GM12878 (cell line): ENCODE results near the gene SSB. TPM values are rescaled to one million over a fixed set of nuclear protein-coding genes. Genes with fewer than 3 reads are reported as not detected.

Experiments used
- ATAC-seq: fragments of 200-7000 bp; cut with Tn5 transposase; 3 replicates; pipeline ENCODE4 v1.9.1; 2020; ENCODE audit warnings: mild to moderate bottlenecking, moderate library complexity
- BruUV-seq: library from RNA; stranded (reverse); fragments of 400-500 nt; replicated peaks from 2 replicates; lab custom pipeline; 2021; lab: Mats Ljungman, UMichigan
- CTCF ChIA-PET: fragments of 300-600 bp; sonication (Branson Sonifier 250); formaldehyde crosslinking; extraction: SDS; loops from one replicate; lab custom pipeline; 2021; ENCODE audit warnings: inconsistent platforms; lab: Yijun Ruan, JAX
- POLR2A ChIA-PET: fragments of 350-600 bp; formaldehyde crosslinking; extraction: SDS; loops from one replicate; lab custom pipeline; 2021; ENCODE audit warnings: inconsistent platforms; lab: Charles Lee
- RAD21 ChIA-PET: fragments of 300-600 bp; sonication (Branson Sonifier 250); formaldehyde crosslinking; loops from one replicate; lab custom pipeline; 2023; ENCODE audit warnings: antibody characterized with exemption; ENCODE audit not compliant: unreplicated experiment; lab: Charles Lee
- SMC1A ChIA-PET: fragments of 300-600 bp; sonication (Branson Sonifier 250); formaldehyde crosslinking; loops from one replicate; lab custom pipeline; 2023; ENCODE audit not compliant: unreplicated experiment, uncharacterized antibody; lab: Charles Lee
- DNase-seq: peaks from one replicate; pipeline ENCODE4 v3.0.0-alpha.2; 2011; ENCODE audit warnings: low read depth, low spot score
- FAIRE-seq: peaks from 3 replicates; lab custom pipeline; 2011; peaks lifted over from hg19 to GRCh38; lab: Jason Lieb, UNC
- H2AFZ ChIP-seq: 2 replicates; pipeline ENCODE4 v1.6.0; 2011; ENCODE audit warnings: low read depth, low read length, control low read depth; ENCODE audit not compliant: control insufficient read depth
- H3K27ac ChIP-seq: 2 replicates; pipeline ENCODE4 v1.5.1; 2011; ENCODE audit warnings: control low read depth; ENCODE audit not compliant: control insufficient read depth, insufficient read depth
- H3K27me3 ChIP-seq, 2 experiments: replicated peaks in 1 of 2; 2 replicates each; pipeline versions ENCODE4 v1.6.0 to v1.6.1; 2011; ENCODE audit warnings: low read length in 1 of 2; ENCODE audit not compliant: control insufficient read depth in 2 of 2, insufficient read depth in 2 of 2
- H3K36me3 ChIP-seq, 2 experiments: 2 replicates each; pipeline ENCODE4 v1.5.1; 2011; ENCODE audit warnings: low read length in 1 of 2; ENCODE audit not compliant: control insufficient read depth in 2 of 2, insufficient read depth in 2 of 2
- H3K4me1 ChIP-seq: 2 replicates; pipeline ENCODE4 v1.6.1; 2011; ENCODE audit warnings: mild to moderate bottlenecking, low read length, moderate library complexity, mixed read lengths; ENCODE audit not compliant: control insufficient read depth, insufficient read depth
- H3K4me2 ChIP-seq: 2 replicates; pipeline ENCODE4 v1.6.0; 2011; ENCODE audit warnings: control low read depth; ENCODE audit not compliant: control insufficient read depth, insufficient read depth
- H3K4me3 ChIP-seq: fragments of 200-600 bp; sonication (generic); 2 replicates; pipeline ENCODE4 v1.5.1; 2016
- H3K79me2 ChIP-seq: 2 replicates; pipeline ENCODE4 v1.6.0; 2011; ENCODE audit warnings: low read length; ENCODE audit not compliant: control insufficient read depth, insufficient read depth
- H3K9ac ChIP-seq: 2 replicates; pipeline ENCODE4 v1.8.0; 2011; ENCODE audit warnings: low read length, control low read depth, mixed read lengths; ENCODE audit not compliant: control insufficient read depth, insufficient read depth
- H3K9me3 ChIP-seq: replicated peaks from 3 replicates; pipeline ENCODE4 v1.5.1; 2011; ENCODE audit warnings: mild to moderate bottlenecking, low read length; ENCODE audit not compliant: control insufficient read depth, insufficient read depth
- H4K20me1 ChIP-seq: 2 replicates; pipeline ENCODE4 v1.6.0; 2011; ENCODE audit not compliant: control insufficient read depth, insufficient read depth
- CEBPB ChIP-seq, 2 experiments: fragments of 150-350 bp in 1 of 2; IDR thresholded peaks; 2 replicates each; pipeline ENCODE4 v1.6.1; 2012 to 2014; ENCODE audit warnings: low read depth in 2 of 2, low read length in 2 of 2, borderline replicate concordance in 1 of 2, inconsistent platforms in 1 of 2
- CEBPZ ChIP-seq: fragments of 150-350 bp; IDR thresholded peaks from 2 replicates; pipeline ENCODE4 v1.6.1; 2016; ENCODE audit warnings: low read depth, low read length
- FOXM1 ChIP-seq: IDR thresholded peaks from 2 replicates; pipeline ENCODE4 v1.6.1; 2012; ENCODE audit warnings: low read depth, mild to moderate bottlenecking, inconsistent platforms, low read length, moderate library complexity
- GATAD2B ChIP-seq: fragments of 450-650 bp; conservative IDR thresholded peaks from 2 replicates; pipeline ENCODE4 v1.6.1; 2017; ENCODE audit warnings: low read depth, mild to moderate bottlenecking, moderate library complexity
- HDAC6 ChIP-seq: fragments of 200-600 bp; sonication (generic); IDR thresholded peaks from one replicate; pipeline ENCODE4 v1.8.0; 2017; ENCODE audit warnings: antibody characterized with exemption; ENCODE audit not compliant: unreplicated experiment
- HDGF ChIP-seq: fragments of 450-650 bp; IDR thresholded peaks from 2 replicates; pipeline ENCODE4 v1.6.1; 2016; ENCODE audit warnings: antibody characterized with exemption
- KLF5 ChIP-seq: fragments of 450-650 bp; IDR thresholded peaks from 2 replicates; pipeline ENCODE4 v1.6.1; 2014; ENCODE audit warnings: mild to moderate bottlenecking; ENCODE audit not compliant: partially characterized antibody
- LARP7 ChIP-seq: fragments of 450-650 bp; IDR thresholded peaks from 2 replicates; pipeline ENCODE4 v1.6.1; 2017; ENCODE audit warnings: mild to moderate bottlenecking
- MTA2 ChIP-seq: fragments of 450-650 bp; IDR thresholded peaks from 2 replicates; pipeline ENCODE4 v1.6.1; 2016; ENCODE audit warnings: low read depth, mild to moderate bottlenecking, moderate library complexity
- MYC ChIP-seq: IDR thresholded peaks from 2 replicates; pipeline ENCODE4 v1.6.1; 2011; ENCODE audit warnings: mild to moderate bottlenecking, low read length, moderate library complexity, inconsistent platforms; ENCODE audit not compliant: insufficient read depth, insufficient replicate concordance, insufficient read length, severe bottlenecking
- RELA ChIP-seq: fragments of 450-650 bp; IDR thresholded peaks from 2 replicates; pipeline ENCODE4 v1.8.0; 2014; ENCODE audit warnings: borderline replicate concordance; ENCODE audit not compliant: partially characterized antibody
- RFX5 ChIP-seq: IDR thresholded peaks from 2 replicates; pipeline ENCODE4 v1.6.1; 2011; ENCODE audit warnings: low read depth, low read length, improper control_type of control experiment
- SMAD1 ChIP-seq: fragments of 450-650 bp; IDR thresholded peaks from 2 replicates; pipeline ENCODE4 v1.6.1; 2018; ENCODE audit warnings: mild to moderate bottlenecking, low read depth; ENCODE audit not compliant: partially characterized antibody
- SPI1 ChIP-seq: IDR thresholded peaks from 2 replicates; pipeline ENCODE4 v1.6.1; 2011; ENCODE audit warnings: low read depth, mild to moderate bottlenecking, low read length, moderate library complexity, borderline replicate concordance; ENCODE audit not compliant: insufficient read depth
- SRF ChIP-seq, 2 experiments: IDR thresholded peaks; 2 replicates each; pipeline ENCODE4 v1.6.1; 2011; ENCODE audit warnings: low read depth in 2 of 2, low read length in 2 of 2, mild to moderate bottlenecking in 1 of 2, moderate library complexity in 1 of 2
- WRNIP1 ChIP-seq: IDR thresholded peaks from 2 replicates; pipeline ENCODE4 v1.6.1; 2011; ENCODE audit warnings: low read depth, low read length, improper control_type of control experiment, borderline replicate concordance
- ZNF24 ChIP-seq: fragments of 450-650 bp; IDR thresholded peaks from 2 replicates; pipeline ENCODE4 v1.6.1; 2017; ENCODE audit warnings: antibody characterized with exemption, mild to moderate bottlenecking
- ZSCAN29 ChIP-seq: fragments of 450-650 bp; IDR thresholded peaks from 2 replicates; pipeline ENCODE4 v1.6.1; 2017; ENCODE audit warnings: mild to moderate bottlenecking, moderate library complexity
- WGBS: methylation state at CpG from one replicate; pipeline ENCODE4 v1.1.6; 2016; ENCODE audit warnings: low lambda C conversion rate; ENCODE audit not compliant: insufficient replicate concordance, insufficient coverage; ENCODE audit errors: missing lambda C conversion rate; 5-methylcytosine and 5-hydroxymethylcytosine counted together
- in situ Hi-C: fragments of 300-500 bp; cut with MboI; formaldehyde crosslinking; loops from 9 replicates; pipeline ENCODE4 v1.14.3; 2018; ENCODE audit warnings: mixed read lengths
- intact Hi-C: fragments of 100-400 bp; cut with micrococcal nuclease; formaldehyde crosslinking; loops from one replicate; pipeline ENCODE4 v1.14.2; 2022; ENCODE audit not compliant: unreplicated experiment
- polyA plus RNA-seq, 11 experiments: library from polyadenylated mRNA; depleted of rRNA in 4 of 11; unstranded in 6 of 11; stranded (reverse) in 5 of 11; fragments of >200 nt; fragmentation: Nextera tagmentation in 4 of 11; fragmentation: Illumina TruSeq in 1 of 11; extraction: Ambion mirVana in 4 of 11; extraction: Trizol in 1 of 11; gene quantifications; 1 replicate in 1 of 11; 2 replicates in 10 of 11; pipeline versions ENCODE4 v1.2.1 to v1.2.3, GENCODE V29; 2011 to 2016; ENCODE audit warnings: inconsistent platforms in 2 of 11, missing spikeins in 2 of 11, low read depth in 1 of 11
- total RNA-seq, 4 experiments: library from RNA; depleted of rRNA in 3 of 4; stranded (reverse); fragments of >200 nt in 3 of 4; fragmentation: Illumina TruSeq in 1 of 4; extraction: Trizol in 1 of 4; gene quantifications; 2 replicates each; pipeline versions ENCODE4 v1.2.1 to v1.2.3, GENCODE V29; 2013 to 2021

Gene SSB
- total and polyA plus RNA-seq, 10 of the 15 experiments (the other 5 are each of a cell fraction or from before 2014, with no cell fraction given), result 103 to 313 (median 200) TPM

DNA sequence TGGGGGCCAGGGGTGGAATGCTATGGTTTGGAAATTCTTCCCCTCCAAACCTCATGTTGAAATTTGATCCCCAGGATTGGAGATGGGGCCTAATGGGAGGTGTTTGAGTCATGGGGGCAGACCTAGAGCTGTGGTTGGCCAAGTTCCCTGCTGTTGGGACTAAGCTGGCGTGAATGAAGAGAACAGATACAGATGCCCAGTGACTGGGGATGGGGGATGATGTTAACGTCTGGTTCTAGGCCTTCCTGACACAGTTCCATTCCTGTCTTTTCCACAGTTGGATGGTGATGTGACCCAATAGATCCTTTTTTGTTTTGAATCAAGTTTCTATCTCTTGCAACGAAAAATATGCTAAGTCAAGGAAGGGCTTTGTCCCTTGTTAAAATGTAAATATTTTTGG, 41.3 kb upstream of the SSB start:
- 61% methylated on average over 3 of the region's 3 CpGs for WGBS
- no peak overlapping the region for H3K4me3 ChIP-seq
- H3K36me3 ChIP-seq, result no peaks in the 10 kb centered on the region
- POLR2A ChIA-PET, result no interaction called here
- SMC1A ChIA-PET, result no interaction called here
- ATAC-seq, result no peak
- no TSS peak for BruUV-seq
- H3K9ac ChIP-seq, result no peak overlapping the region
- RAD21 ChIA-PET, result no interaction called here
- no peaks in the 10 kb centered on the region for H3K27me3 ChIP-seq
- TF ChIP-seq RELA (no peak), SMAD1 (no peak), ZNF24 (no peak), FOXM1 (no peak), CEBPB (IDR thresholded peaks at IDR 0.05; ENCODE audit: borderline replicate concordance in 1 of 2, low read depth in 2 of 2, low read length in 2 of 2) (no peak), ZSCAN29 (no peak), HDGF (no peak)
- TF ChIP-seq, all 136 proteins: peak for 0
- DNase-seq (no peak), FAIRE-seq (no peak)
- no peak overlapping the region for H3K4me2 ChIP-seq
- H3K4me1 ChIP-seq, result peaks cover 4% of the 10 kb centered on the region
- no peaks in the 10 kb centered on the region for H3K9me3 ChIP-seq
- H2AFZ ChIP-seq, result no peak overlapping the region
- no peaks in the 10 kb centered on the region for H4K20me1 ChIP-seq
- H3K27ac ChIP-seq, result no peak overlapping the region
- no peaks in the 10 kb centered on the region for H3K79me2 ChIP-seq
- CTCF ChIA-PET, result no interaction called here
- intact Hi-C loops, result no loop called here
- in situ Hi-C loops, result no loop called here

- H3K79me2 ChIP-seq, result no peaks in the 10 kb centered on the region
- H3K27me3 ChIP-seq, result no peaks in the 10 kb centered on the region
- CTCF ChIA-PET, result no interaction called here
- no peak overlapping the region for H2AFZ ChIP-seq
- H3K27ac ChIP-seq, result no peak overlapping the region
- H3K4me2 ChIP-seq, result no peak overlapping the region
- intact Hi-C loops (no loop called here), in situ Hi-C loops (no loop called here)
- RAD21 ChIA-PET, result no interaction called here
- no peaks in the 10 kb centered on the region for H4K20me1 ChIP-seq
- SMC1A ChIA-PET, result no interaction called here
- H3K36me3 ChIP-seq, result no peaks in the 10 kb centered on the region
- POLR2A ChIA-PET, result no interaction called here
- no TSS peak for BruUV-seq
- no peak overlapping the region for H3K4me3 ChIP-seq
- FAIRE-seq (no peak), DNase-seq (no peak), ATAC-seq (no peak)
- H3K4me1 ChIP-seq, result peaks cover 4% of the 10 kb centered on the region
- WGBS, result 95% methylated on average over 2 of the region's 2 CpGs
- no peaks in the 10 kb centered on the region for H3K9me3 ChIP-seq
- H3K9ac ChIP-seq, result no peak overlapping the region
- TF ChIP-seq MYC (no peak), RFX5 (no peak), WRNIP1 (no peak), SRF (IDR thresholded peaks at IDR 0.05; ENCODE audit: low read depth in 2 of 2, low read length in 2 of 2) (no peak), GATAD2B (no peak), HDAC6 (no peak), KLF5 (no peak), LARP7 (no peak), CEBPZ (no peak), MTA2 (no peak), SPI1 (no peak)
These were observed 40.9 kb upstream of the SSB start for GRCh38 chr2:169757778-169758177.
